GM13977 (cell line): Measurements from ENCODE around the gene CITED1.

Experiments
- DNase-seq: peaks from one replicate; pipeline ENCODE4 v3.0.0; 2012; ENCODE audit warnings: low spot score
- CTCF ChIP-seq: IDR thresholded peaks from 2 replicates; pipeline ENCODE4 v1.5.1; 2012; ENCODE audit warnings: mild to moderate bottlenecking, control low read depth; ENCODE audit not compliant: insufficient read depth; ENCODE audit errors: extremely low read depth, missing control alignments
- in situ Hi-C: fragments of 300-500 bp; cut with MboI; formaldehyde crosslinking; loops from one replicate; pipeline ENCODE4 v1.12.0; 2022; ENCODE audit warnings: low sequenced_read_pairs, low pct_unique_long_range_greater_than_20kb, mixed read lengths, inconsistent platforms; ENCODE audit not compliant: unreplicated experiment

CITED1 gene

GRCh38 chrX:72316408-72317110 is 10.8 kb upstream of the CITED1 start:
- no peak for TF ChIP-seq CTCF
- in situ Hi-C loops: no loop called here
- no peak for DNase-seq

GRCh38 chrX:72314881-72315280 is 9.2 kb upstream of the CITED1 start:
- in situ Hi-C loops: no loop called here
- no peak for TF ChIP-seq CTCF

GRCh38 chrX:72313707-72314641 is 8.3 kb upstream of the CITED1 start:
- in situ Hi-C loops: no loop called here
- no peak for TF ChIP-seq CTCF
- DNase-seq: no peak

More at GRCh38 chrX:72314881-72315280, 9.2 kb upstream of the CITED1 start:
- DNase-seq: no peak

GRCh38 chrX:72312311-72312940 is 6.7 kb upstream of the CITED1 start:
- no peak for DNase-seq
- in situ Hi-C loops: no loop called here
- no peak for TF ChIP-seq CTCF

GRCh38 chrX:72309297-72310071 is 3.8 kb upstream of the CITED1 start:
- no peak for DNase-seq
- no peak for TF ChIP-seq CTCF
- in situ Hi-C loops: no loop called here
